Liver (tissue), 3 donors: ENCODE data around the gene COPE.

Experiments
- CTCF ChIP-seq: fragments of 150-350 bp; IDR thresholded peaks from 2 replicates; pipeline ENCODE4 v1.5.1; 2017; ENCODE audit warnings: improper control_type of control experiment, low read depth, low read length; ENCODE audit not compliant: missing input control
- EGR1 ChIP-seq, 2 donors: IDR thresholded peaks; 2 replicates each; pipeline ENCODE4 v1.6.1; 2016 to 2018; ENCODE audit warnings: antibody characterized with exemption in 2 of 2, low read depth in 2 of 2
- JUND ChIP-seq, 2 donors: IDR thresholded peaks; 2 replicates each; pipeline ENCODE4 v1.6.1; 2016; ENCODE audit warnings: antibody characterized with exemption in 2 of 2
- REST ChIP-seq: IDR thresholded peaks from 2 replicates; pipeline ENCODE4 v1.6.1; 2016; ENCODE audit warnings: antibody characterized with exemption, mild to moderate bottlenecking
- TAF1 ChIP-seq: conservative IDR thresholded peaks from 2 replicates; pipeline ENCODE4 v1.6.1; 2016; ENCODE audit warnings: antibody characterized with exemption, mild to moderate bottlenecking
- YY1 ChIP-seq: IDR thresholded peaks from 2 replicates; pipeline ENCODE4 v1.6.1; 2016; ENCODE audit warnings: antibody characterized with exemption, mild to moderate bottlenecking
- donor health status: healthy.
- donor health status: healthy.

- TF ChIP-seq CTCF (no peak), TAF1 (no peak), YY1 (no peak), EGR1 (IDR thresholded peaks at IDR 0.05; ENCODE audit: low read depth in 2 of 2) (no peak), JUND (IDR thresholded peaks at IDR 0.05) (no peak), REST (no peak)
Observed at GRCh38 chr19:18849838-18850400, 69.3 kb downstream of the COPE start.
